Tibial artery (tissue), 4 donors: ENCODE data around the gene FFAR1.

Source experiments
- DNase-seq, 2 donors: peaks; one replicate each; pipeline ENCODE4 v3.0.0-alpha.2; 2019
- H3K27ac ChIP-seq, 2 donors: fragments of 200-600 bp; sonication (generic) in 1 of 2; 1 replicate in 1 of 2; 2 replicates in 1 of 2; pipeline ENCODE4 v1.5.1; 2018 to 2019; ENCODE audit warnings: mild to moderate bottlenecking in 1 of 2
- H3K27me3 ChIP-seq, 2 donors: fragments of 200-600 bp; sonication (generic) in 1 of 2; one replicate each; pipeline versions ENCODE4 v1.5.1 to v1.6.0; 2016 to 2019
- H3K36me3 ChIP-seq, 3 donors: fragments of 200-600 bp; sonication (generic) in 2 of 3; one replicate each; pipeline ENCODE4 v1.5.1; 2016 to 2019; ENCODE audit warnings: mild to moderate bottlenecking in 2 of 3
- H3K4me1 ChIP-seq, 4 donors: fragments of 200-600 bp; sonication (generic) in 2 of 4; 1 replicate in 3 of 4; 2 replicates in 1 of 4; pipeline ENCODE4 v1.5.1; 2016 to 2019
- H3K4me3 ChIP-seq, 2 donors: fragments of 200-600 bp; sonication (generic) in 1 of 2; 1 replicate in 1 of 2; 2 replicates in 1 of 2; pipeline ENCODE4 v1.5.1; 2018 to 2019; ENCODE audit warnings: mild to moderate bottlenecking in 2 of 2
- H3K9me3 ChIP-seq, 3 donors: fragments of 200-600 bp; sonication (generic) in 1 of 3; one replicate each; pipeline ENCODE4 v1.5.1; 2016 to 2019
- CTCF ChIP-seq, 2 experiments: fragments of 200-600 bp in 1 of 2; fragments of 450-650 bp in 1 of 2; IDR thresholded peaks; one replicate each; pipeline ENCODE4 v1.5.1; 2017 to 2019; ENCODE audit warnings: antibody characterized with exemption in 2 of 2, mild to moderate bottlenecking in 1 of 2, moderate library complexity in 1 of 2
- intact Hi-C: fragments of 100-400 bp; cut with DNase I; formaldehyde crosslinking; loops from one replicate; pipeline ENCODE4 v1.15.0; 2023; ENCODE audit warnings: low total_unique reads

Gene FFAR1

GRCh38 chr19:35349614-35350521, 2.2 kb downstream of the FFAR1 start:
- DNase-seq = peak in 1 of 2 donors; percentile 61
- no peaks in the 10 kb centered on the region for H3K9me3 ChIP-seq
- intact Hi-C loops = no loop called here
- H3K4me3 ChIP-seq = no peak overlapping the region
- TF ChIP-seq CTCF (IDR thresholded peaks at IDR 0.05) = no peak
- no peak overlapping the region for H3K27ac ChIP-seq
- H3K36me3 ChIP-seq = no peaks in the 10 kb centered on the region
- H3K4me1 ChIP-seq = no peaks in the 10 kb centered on the region
- H3K27me3 ChIP-seq = peaks cover 0 to 42% of the 10 kb centered on the region in 2 donors

GRCh38 chr19:35350591-35350990, 2.9 kb downstream of the FFAR1 start:
- H3K36me3 ChIP-seq = no peaks in the 10 kb centered on the region
- H3K4me3 ChIP-seq = no peak overlapping the region
- H3K27me3 ChIP-seq = peaks cover 0 to 46% of the 10 kb centered on the region in 2 donors
- H3K4me1 ChIP-seq = no peaks in the 10 kb centered on the region
- no peak overlapping the region for H3K27ac ChIP-seq
- no peak for TF ChIP-seq CTCF (IDR thresholded peaks at IDR 0.05)
- no peaks in the 10 kb centered on the region for H3K9me3 ChIP-seq
- intact Hi-C loops = no loop called here
- peak in 1 of 2 donors; percentile 41 for DNase-seq

- no peak for TF ChIP-seq CTCF (IDR thresholded peaks at IDR 0.05)
- Histone ChIP-seq H3K36me3 (no peaks in the 10 kb centered on the region), H3K4me1 (no peaks in the 10 kb centered on the region), H3K4me3 (no peak overlapping the region), H3K27ac (no peak overlapping the region), H3K9me3 (no peaks in the 10 kb centered on the region), H3K27me3 (peaks cover 0 to 49% of the 10 kb centered on the region in 2 donors)
- intact Hi-C loops = no loop called here
- no peak for DNase-seq
These were observed 3.9 kb downstream of the FFAR1 start for GRCh38 chr19:35351411-35352176.

- no peaks in the 10 kb centered on the region for H3K9me3 ChIP-seq
- no peaks in the 10 kb centered on the region for H3K36me3 ChIP-seq
- H3K4me3 ChIP-seq = no peak overlapping the region
- TF ChIP-seq CTCF (IDR thresholded peaks at IDR 0.05) = no peak
- no peaks in the 10 kb centered on the region for H3K4me1 ChIP-seq
- H3K27me3 ChIP-seq = peaks cover 0 to 49% of the 10 kb centered on the region in 2 donors
- intact Hi-C loops = no loop called here
- no peak for DNase-seq
- no peak overlapping the region for H3K27ac ChIP-seq
These were observed 4.4 kb downstream of the FFAR1 start for GRCh38 chr19:35352177-35352447.

- H3K4me1 ChIP-seq = no peaks in the 10 kb centered on the region
- intact Hi-C loops = no loop called here
- H3K4me3 ChIP-seq = no peak overlapping the region
- H3K36me3 ChIP-seq = no peaks in the 10 kb centered on the region
- peak; percentile 31 to 36 for TF ChIP-seq CTCF (IDR thresholded peaks at IDR 0.05)
- H3K9me3 ChIP-seq = no peaks in the 10 kb centered on the region
- peak; percentile 35 to 67 for DNase-seq
- no peak overlapping the region for H3K27ac ChIP-seq
- peaks cover 0 to 49% of the 10 kb centered on the region in 2 donors for H3K27me3 ChIP-seq
These were observed 5.0 kb downstream of the FFAR1 start for GRCh38 chr19:35352448-35353304.
